Activated CD4-positive, alpha-beta T cell treated with anti-CD3 and anti-CD28 coated beads, Interleukin-2, amount 50 U/mL, for 1 hour (primary cell): ENCODE measurements around the gene COPS6.

ENCODE experiments used
- DNase-seq: peaks from one replicate; pipeline ENCODE4 v3.0.0-alpha.2; 2020

COPS6 gene

GRCh38 chr7:100080907-100081534, 7.7 kb upstream of the COPS6 start:
- no peak for DNase-seq

DNA sequence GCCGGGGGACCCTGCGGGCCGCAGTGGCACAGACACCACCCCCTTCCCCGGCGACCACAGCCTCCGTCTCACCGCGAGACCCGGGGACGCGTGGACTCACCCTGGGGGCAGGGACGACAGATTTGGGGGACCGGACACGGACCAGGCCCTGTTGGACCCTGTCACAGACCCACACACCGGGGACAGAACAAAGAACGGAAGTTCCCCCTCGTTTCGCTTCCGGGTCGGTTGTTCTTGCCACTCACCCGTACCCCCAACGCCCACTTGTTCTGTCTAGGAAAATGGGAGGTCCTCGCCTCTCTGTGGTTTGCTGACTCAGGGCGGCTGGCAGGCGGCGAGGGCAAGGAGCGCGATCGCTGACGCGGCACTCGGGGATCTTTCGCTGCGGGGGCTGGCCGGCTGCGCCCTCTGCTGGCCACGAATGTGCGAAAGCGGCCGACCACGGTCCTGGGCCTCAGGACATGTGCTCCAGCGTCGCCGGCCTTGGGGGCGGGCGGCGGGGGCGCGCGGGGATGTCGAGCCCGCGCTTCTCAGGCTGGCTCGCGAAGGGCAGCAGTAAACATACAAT, 7.2 kb upstream of the COPS6 start, which contains the start of gene ZNF3:
TSS of gene ZNF3 (minus strand) at position 189 of the 568 bp plus-strand sequence. CDS start 4,366 bp downstream, outside the sequence.
- DNase-seq = peak; percentile 95

DNA sequence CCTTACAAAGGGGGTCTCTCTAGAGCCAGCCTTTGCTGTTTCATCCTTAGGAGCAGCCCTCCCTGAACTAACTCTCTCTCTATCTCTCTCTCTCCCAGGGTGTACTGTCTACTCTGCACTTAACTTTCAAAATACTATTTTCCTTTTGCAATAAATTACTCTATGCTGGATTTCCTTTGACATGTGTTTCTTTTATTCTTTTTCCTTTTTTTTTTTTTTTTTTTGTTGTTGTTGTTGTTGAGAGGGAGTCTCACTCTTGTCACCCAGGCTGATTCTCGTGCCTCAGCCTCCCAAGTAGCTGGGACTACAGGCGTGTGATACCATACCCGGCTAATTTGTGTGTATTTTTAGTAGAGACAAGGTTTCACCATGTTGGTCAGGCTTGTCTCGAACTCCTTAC, 5.8 kb upstream of the COPS6 start:
- DNase-seq = no peak

DNA sequence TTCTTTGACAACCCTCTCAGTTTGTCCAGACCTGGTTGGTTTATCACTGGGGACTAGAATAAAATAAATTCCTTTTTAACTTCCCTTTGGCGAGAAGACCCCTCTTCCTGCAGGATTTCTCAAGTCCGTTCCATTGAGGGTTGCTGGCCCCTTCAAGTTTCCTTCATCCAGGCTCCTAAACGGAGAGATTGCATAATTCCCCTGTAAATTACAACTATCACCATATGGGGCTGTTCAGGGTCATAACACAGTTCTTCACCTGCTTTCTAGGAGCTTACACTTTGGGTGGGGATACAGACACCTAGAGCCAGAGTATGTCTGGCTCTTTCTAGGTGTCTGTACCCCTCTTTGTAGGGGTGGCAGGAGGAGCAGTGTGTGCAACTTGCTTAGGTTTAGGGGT, 3.3 kb upstream of the COPS6 start:
- DNase-seq = no peak

- no peak for DNase-seq
These were observed 1.6 kb upstream of the COPS6 start for GRCh38 chr7:100087055-100087750.

DNA sequence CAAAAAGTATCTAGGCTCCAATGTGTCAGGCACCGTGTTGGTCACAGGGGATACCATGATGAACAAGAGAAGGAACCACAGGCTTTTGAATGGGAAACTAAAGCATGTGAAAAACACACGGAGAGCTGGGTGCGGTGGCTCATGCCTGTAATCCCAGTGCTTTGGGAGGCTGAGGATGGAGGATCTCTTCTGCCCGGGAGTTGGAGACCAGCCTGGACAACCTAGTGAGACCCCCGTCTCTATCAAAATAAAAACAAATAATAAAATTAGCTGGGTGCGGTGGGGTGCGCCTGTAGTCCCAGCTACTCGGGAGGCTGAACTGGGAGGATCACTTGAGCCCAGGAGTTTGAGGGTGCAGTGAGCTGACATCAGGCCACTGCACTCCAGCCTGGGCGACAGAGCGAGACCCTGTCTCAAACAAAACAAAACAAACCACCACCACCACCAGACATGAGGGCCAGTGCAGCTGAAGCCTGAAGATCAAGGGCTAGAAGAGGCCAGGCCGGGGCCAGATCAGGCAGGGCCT, 611 bp upstream of the COPS6 start:
- DNase-seq = no peak

DNA sequence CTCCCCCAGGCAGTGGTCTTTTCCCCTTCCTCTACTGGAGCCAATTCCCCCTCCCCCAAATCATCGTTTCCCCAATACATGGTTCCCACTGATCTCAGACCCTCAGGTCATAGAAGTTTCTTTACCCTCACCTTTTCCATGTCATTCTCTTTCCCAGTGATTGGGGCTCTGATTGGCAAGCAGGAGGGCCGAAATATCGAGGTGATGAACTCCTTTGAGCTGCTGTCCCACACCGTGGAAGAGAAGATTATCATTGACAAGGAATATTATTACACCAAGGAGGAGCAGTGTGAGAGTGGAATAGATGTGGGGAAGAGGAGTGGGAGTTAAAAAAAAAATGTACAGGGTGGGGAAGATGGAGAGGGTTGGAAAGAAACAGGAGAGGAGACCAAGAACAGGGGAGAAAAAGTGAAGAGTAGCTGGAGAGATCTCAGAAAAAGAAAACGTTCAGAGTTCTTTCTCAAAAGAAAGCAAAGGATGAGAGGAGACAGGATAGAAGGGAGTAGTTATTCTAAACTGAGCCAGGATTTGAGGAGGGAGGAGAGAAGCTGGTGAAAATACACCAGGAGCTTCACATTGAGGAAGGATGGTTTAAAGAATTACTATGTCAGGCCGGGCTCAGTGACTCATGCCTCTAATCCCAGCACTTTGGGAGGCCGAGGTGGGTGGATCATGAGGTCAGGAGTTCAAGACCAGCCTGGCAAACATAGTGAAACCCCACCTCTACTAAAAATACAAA, 858 bp downstream of the COPS6 start:
- DNase-seq = no peak

- DNase-seq = no peak
These were observed 2.0 kb downstream of the COPS6 start for GRCh38 chr7:100090527-100091410.

DNA sequence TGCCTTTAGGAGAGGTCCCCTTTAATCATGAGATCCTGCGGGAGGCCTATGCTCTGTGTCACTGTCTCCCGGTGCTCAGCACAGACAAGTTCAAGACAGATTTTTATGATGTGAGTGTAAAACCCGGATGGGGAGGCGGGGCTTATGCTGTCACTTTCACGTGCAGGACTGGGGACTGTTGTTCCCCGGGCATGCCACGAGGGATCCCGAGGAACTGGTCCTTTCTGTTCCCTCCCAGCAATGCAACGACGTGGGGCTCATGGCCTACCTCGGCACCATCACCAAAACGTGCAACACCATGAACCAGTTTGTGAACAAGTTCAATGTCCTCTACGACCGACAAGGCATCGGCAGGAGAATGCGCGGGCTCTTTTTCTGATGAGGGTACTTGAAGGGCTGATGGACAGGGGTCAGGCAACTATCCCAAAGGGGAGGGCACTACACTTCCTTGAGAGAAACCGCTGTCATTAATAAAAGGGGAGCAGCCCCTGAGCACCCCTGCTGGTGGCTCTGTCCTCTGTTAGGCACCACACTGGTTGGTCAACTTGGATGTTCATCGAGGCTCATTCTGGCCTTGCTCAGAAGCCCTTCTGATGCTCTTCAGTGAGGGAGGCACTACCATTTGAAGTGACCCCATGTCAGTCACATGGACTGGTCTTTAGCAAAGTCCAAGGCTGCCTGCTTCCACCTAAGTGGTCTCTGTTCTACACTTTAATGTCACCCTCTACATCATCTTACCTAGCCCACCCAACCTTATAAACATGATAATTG, 2.8 kb downstream of the COPS6 start:
- DNase-seq = no peak

DNA sequence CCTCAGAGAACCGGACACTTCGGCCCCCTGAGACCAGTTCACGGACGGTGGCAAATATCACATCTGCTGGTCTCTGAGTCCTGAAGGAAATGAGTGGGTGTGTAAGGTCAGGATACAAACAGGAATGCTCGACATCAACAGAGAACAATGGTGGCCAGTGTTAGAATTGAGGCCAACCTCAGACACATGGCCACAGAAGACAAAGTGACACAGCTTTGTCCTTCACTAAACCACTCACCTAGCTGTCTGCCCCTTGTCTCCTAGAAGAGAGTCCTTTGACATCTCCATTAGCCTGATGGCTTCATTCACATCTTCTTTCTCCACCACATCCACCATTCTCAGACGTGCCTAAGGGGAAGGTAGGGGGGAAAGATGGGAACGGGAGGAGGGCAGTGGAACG, 4.3 kb downstream of the COPS6 start:
- DNase-seq = no peak

DNA sequence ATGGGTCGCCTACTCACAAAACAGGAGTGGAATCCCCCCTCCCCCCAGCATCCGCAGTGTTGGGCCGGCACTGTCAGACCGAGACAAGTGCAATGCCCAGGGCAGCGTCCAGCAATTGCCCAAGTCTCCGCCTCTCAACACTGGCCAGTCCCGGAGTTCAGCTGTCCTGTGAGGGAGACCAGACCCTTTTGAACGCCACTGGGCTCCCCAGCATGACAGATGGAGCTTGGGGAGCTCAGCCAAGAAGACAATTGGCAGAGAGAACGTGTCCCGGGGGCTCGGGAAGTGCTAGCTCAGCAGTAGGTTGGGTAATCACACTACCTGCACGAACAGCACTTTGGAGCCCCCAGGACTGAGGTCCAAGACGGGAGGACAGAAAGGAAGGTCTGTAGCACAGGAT, 4.7 kb downstream of the COPS6 start:
- DNase-seq = no peak

GRCh38 chr7:100093925-100094486, 5.2 kb downstream of the COPS6 start:
- DNase-seq = no peak

DNA sequence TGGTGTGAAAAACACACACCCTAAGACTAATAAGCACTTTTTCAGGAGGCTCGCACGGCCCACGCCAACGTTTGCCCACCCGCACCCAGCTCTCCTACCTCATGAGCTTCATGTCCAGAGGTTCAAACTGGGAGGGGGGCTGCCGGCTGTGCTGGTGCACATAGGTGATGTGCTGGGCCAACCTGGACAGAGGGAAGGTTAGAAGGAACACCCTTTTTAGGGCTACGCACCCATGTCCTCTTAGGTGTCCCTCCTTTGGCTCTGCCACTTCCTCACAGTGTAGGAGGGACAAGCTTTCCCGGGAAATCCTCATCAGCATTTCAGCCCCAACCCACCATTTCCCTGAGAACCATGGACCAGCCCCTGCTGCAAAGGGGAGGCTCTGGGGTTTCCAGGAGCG, 6.5 kb downstream of the COPS6 start:
- no peak for DNase-seq

DNA sequence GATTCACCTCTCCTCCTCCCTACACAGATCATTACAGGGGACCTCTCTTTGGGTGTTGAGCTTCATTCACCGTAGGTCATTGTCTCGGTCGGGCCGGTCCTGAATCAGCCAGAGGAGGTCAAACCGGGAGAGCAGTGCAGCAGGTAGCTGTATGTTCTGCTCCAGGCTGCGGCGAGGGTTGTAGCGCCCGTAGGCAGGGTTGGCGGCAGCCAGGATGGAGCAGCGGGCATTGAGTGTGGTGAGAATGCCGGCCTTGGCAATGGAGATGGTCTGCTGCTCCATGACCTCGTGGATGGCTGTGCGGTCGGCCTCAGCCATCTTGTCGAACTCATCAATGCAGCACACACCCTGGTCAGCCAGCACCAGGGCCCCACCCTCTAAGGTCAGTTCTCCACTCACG, 6.9 kb downstream of the COPS6 start:
- DNase-seq = no peak

DNA sequence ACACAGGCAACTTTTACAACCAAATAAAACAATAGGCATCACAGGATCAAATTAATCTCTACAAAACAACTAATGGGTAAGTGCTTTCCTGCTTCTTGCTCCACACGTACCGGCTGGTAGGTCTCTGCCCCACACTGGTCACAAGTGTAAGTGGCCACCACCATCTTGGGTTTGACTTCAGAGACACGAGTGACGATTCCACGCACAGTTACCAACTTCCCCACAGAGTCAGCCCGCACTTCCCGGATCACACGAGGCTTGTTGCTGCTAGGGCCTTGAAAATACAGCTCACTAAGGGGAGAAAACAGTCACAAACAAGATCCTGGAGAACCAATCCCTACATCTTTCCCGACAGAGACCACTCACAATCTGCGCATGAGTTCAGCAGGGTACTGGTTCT, 10.1 kb downstream of the COPS6 start:
- DNase-seq = no peak

- DNase-seq = no peak
These were observed 10.7 kb downstream of the COPS6 start for GRCh38 chr7:100099452-100099851.

GRCh38 chr7:100100420-100101015, 11.7 kb downstream of the COPS6 start:
- peak; percentile 79 for DNase-seq

DNA sequence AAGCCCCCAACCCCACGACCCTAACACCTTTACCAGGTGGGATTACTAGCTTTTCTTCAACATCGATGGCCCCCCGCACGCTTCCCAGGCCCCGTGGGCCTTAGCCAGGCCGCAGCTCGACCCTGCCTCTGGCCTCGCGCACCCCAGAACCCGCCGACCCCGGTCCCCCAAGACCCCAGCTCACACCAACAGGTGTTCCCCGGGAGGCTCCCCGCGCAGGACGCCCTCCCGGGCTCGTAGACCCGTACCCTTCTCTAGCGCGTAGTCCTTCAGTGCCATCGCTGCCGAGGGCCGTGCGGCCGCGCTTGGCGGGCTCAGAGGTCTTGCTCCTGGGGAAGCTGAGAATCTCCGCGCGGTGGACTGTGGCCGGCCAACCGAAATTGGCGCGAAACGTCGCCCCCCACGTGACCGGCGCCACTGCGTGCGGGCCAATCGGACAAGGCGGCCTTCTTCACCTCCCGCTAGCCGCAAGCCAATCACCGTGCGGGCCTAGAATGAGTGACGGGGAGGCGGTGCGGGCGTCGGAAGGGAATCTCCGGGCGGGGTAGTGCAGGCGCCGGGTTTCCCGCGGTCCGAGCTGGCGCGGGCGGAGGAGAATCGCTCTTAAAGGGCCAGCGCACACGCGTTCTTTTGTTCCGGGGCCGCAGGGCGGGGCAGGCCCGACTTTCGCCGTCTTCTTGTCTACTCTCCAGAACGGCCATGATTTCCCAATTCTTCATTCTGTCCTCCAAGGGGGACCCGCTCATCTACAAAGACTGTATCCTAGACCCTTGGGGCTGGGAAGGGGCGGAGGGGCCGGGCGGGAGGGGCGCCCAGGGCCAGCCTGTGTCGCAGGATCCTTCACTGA, 12.5 kb downstream of the COPS6 start, which contains the start of the genes AP4M1 and MCM7:
TSS of gene AP4M1 (plus strand) at position 628 of the 847 bp plus-strand sequence. CDS start at position 700, 72 bp downstream.
TSS of gene MCM7 (minus strand) at position 382 of the 847 bp plus-strand sequence. CDS start at position 279, 103 bp downstream.
- DNase-seq = peak; percentile 92
